NCI-H2227 (cell line): Measurements from ENCODE around the gene NEDD1.

Source experiments
- DNase-seq: peaks from one replicate; lab custom pipeline; 2025; ENCODE audit not compliant: unreplicated experiment; lab: John Stamatoyannopoulos, UW

Gene NEDD1, protein sequence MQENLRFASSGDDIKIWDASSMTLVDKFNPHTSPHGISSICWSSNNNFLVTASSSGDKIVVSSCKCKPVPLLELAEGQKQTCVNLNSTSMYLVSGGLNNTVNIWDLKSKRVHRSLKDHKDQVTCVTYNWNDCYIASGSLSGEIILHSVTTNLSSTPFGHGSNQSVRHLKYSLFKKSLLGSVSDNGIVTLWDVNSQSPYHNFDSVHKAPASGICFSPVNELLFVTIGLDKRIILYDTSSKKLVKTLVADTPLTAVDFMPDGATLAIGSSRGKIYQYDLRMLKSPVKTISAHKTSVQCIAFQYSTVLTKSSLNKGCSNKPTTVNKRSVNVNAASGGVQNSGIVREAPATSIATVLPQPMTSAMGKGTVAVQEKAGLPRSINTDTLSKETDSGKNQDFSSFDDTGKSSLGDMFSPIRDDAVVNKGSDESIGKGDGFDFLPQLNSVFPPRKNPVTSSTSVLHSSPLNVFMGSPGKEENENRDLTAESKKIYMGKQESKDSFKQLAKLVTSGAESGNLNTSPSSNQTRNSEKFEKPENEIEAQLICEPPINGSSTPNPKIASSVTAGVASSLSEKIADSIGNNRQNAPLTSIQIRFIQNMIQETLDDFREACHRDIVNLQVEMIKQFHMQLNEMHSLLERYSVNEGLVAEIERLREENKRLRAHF

DNA sequence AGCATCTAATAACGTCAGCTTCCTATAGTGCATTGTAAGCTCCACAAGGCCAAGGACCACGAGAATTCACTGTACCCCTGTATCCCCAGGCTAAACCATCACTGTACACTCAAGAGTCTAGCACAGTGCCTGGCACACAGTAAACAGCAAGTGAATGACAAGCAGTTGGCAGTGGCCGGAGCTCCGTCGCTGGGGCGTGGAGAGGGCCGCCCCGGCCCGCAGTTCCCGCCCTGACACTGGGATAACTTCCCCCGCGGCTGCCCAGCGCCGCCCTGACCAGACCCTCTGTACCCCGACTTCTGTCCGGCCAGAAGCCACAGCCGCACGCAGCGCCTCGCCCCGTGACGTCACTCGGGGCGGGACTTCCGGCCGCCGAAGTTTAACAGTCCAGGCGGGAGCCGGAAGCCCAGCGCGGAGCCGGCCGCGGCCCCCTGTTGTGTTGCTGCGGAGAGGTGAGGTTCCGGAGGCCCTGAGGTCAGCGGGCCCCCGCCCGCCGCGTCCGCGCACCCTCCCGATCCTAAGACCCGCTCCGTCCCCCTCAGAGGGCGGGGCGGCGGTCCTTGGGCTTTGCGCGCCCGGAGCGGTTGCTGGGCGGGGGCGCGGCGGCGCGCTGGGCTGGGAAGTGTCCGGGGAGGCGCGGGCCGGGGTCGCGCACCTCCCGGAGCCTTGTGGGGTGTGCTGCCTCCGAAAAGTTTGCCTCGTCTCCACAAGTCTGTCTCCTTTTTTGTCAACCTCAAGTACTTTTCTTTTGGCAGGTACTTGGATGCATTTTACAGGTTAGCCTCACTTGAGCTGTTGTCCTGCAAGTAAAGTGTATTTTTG, at the start of gene NEDD1:
Gene NEDD1, plus strand, starts transcription at position 409 of the 822 bp plus-strand sequence. CDS start 2,503 bp downstream, outside the sequence.
- DNase-seq, result peak; percentile 88

DNA sequence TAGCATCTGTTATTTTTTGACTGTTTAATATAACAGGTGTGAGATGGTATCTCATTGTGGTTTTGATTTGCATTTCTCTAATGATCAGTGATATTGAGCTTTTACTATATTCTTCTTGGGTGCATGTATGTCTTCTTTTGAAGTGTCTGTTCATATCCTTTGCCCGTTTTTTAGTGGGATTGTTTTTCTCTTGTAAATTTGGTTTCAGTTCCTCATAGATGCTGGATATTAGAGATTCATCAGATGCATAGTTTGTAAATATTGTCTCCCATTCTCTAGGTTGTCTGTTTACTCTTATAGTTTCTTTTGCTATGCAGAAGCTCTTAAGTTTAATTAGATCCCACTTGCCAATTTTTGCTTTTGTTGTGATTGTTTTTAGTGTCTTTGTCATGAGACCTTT, 48.9 kb upstream of the NEDD1 start:
- no peak for DNase-seq

DNA sequence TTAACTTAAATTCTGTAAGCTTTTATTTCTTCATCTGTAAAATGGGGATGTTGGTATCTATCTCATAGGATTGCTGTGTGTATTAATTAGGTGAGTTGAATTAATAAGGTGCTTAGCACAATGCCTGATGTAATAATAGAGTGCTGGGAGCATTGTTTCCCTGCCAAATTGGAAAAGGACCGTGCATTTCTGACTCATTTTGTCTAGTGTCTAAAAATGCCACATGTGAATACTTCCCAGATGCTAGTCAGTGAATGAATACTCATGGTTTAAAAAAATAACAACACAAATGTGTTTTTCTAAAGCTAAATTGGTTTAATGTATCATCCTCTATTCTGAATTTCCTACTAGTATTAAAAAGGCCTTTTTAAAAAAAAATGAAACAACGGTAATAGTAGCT, 45.4 kb upstream of the NEDD1 start:
- no peak for DNase-seq

DNA sequence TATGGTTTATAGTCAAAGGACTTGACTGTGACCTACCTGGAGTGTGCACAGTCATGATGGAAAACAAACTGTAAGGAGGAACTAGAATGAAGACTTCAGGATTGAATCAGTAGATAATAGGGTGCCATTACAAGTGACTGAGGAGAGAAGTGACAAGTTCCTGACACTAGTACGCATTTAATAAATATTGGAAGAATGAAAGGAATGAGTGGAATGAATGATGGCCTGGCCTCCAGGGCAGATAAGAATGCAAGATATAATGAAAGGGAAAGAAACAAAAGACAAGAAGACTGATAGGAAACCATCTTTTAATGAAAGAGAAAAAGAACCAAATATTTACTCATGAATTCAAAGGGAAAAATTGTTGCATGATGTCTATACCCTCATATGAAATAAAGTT, 44.7 kb upstream of the NEDD1 start:
- no peak for DNase-seq

DNA sequence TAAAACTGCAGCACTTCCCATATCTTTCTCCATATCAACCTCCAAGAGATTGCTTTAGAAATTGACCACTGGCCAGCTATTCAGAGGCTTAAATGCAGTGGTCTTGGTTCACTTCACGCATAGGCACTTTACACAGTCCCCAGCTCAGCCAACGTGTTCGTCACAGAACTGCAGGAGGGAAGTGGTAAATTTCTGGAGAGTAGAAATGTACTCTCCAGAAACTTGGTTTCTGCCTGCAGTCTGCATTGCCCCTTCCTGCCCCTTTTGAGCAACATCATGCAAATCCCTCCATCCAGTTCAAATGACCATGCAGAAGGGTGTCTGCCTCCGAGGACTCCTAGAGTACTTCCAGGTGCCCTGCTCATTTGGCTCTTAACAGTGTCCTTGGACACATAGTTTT, 42.7 kb upstream of the NEDD1 start:
- DNase-seq, result no peak

DNA sequence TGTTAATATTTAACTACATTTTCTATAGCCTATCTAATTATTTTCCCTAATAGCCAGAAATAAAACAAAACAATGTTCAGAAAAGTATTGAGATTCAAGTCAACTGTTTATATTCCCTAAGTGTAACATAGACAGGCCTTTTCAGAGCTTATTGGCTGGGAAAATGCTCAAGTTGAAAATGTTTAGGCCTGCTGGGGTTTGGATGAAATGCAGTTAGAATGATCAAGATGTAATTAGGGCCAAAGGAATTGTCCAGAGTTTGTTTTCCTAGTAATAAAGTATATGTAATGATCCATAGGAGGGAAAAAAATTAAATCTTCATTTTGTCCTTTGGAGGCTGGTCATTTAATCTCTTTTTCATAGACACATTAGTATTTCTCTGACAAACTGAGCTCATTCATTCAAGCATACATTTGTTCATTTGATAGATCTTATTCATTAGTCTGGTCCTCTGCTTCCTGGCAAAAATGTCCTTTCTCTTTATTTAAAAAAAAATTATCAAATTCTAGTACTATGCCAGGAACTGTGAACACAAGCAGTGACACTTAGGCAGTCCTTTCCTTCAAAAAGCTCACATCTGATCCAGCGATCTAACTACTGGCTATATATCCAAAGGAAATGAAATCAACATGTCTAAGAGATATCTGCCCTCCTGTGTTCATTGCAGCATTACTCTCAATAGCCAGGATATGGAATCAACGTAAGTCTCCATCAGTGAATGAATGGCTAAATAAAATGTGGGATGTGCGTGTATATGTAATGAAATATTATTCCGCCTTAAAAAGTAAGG, 40.1 kb upstream of the NEDD1 start:
- no peak for DNase-seq

DNA sequence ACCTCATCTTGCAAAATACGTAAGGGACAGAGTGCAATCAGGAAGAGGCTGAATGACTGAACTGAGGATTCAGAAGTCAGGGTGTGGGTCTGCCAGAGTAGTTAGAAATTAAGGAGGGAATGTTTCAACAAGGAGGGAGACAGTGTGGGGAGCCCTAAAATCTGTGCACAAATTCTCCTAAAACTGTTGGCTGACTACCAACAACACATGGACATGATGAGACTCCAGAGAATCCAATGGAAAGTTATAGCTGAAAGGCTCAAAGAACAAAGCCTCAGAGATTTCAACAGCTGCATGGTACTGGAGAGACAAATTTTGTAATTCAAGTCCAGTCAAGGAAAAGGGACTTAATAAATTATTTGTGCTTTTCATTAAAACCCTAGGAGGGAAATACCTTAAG, 36.1 kb upstream of the NEDD1 start:
- no peak for DNase-seq

DNA sequence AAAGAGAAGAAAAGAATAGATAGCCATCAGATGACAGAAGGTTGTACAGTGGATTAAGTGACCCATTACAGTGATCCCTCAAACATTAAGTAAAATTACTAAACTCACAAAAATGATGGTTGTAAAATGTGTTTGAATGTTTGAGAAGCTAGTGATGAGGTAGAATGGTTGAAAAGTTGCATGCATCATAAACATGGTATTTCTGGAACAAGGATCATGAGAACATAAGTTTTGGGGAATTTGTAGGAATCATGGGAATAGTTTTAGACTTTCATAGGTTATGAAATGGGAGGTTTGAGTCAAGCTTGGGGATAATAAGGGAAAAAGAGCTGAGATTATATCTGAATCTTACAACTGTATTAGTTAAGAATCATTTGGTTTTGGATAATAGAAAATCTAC, 34.1 kb upstream of the NEDD1 start:
- DNase-seq, result no peak

DNA sequence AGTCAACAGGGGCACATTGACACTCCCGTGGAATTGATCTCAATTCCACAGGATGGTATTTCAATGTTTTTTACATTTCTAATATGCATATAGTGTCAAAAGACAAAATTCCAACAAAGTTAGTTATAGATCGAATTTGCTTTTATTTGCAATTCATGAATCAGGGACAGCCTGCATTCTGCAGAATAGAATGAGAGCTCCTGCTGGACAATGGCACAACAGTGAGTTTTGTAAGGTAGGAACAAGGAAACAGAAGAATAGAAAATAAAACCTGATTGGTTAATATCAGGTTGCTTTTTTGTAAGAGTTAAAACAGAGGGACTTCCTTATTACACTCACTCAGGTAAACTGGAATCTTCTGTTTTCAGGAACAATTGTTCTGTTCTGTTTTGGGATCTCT, 32.8 kb upstream of the NEDD1 start:
- no peak for DNase-seq

DNA sequence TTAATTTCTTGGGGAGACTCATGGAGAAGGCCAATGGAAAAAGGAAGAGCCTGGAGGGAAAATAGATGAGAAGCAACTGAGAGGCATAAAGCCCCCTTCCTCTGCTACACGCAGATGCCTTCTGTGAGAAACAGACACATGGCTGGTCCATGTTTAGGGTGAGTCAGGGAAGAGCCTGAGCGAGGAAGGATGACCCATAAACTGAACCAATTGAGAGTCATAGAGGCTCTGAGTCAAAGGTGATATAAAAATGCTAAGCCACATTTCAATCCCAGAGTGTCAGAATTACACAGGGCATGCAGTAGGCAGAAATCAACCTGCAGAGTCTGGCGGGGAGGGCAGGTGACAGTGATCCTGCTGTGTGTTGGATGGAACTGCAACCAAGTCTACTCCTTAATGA, 30.1 kb upstream of the NEDD1 start:
- DNase-seq, result no peak

DNA sequence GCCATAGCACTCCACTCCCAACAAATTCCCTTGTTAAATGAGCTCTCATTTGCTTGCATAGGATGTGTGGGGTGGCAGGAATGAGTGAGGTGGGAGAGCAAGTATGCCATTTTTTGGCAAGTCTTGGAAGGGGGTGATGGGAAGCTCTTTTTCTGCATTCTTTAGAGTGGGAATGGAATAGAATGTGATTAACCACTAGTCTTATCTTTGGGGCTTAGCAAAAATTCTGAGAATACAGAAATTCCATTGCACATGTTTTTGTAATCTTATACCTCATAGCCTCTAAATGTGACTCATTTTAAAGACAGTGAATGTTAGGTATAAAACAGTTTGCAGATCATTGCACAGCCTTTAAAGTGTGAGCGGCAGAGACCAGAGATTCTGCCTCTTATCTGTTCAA, 28.4 kb upstream of the NEDD1 start:
- DNase-seq, result no peak

DNA sequence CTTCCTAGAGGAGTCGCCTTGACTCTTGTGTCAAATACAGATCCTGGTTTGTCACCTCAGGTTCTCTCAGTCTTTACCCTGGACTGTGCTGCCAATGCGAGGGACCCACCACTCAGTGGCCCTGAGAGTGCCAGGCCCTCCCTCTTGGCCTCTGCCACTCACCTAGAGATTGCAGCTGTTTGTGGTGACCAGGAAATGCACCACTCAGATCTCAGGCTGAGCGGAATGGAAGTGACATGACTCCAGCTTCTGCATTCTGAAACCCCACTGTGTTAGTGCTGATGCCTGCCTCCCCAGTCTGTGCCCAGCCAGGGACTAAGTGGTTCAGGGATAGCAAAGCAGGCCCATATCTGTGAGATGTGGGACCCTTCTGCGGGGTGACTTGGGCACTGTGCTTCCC, 27.8 kb upstream of the NEDD1 start:
- DNase-seq, result no peak

DNA sequence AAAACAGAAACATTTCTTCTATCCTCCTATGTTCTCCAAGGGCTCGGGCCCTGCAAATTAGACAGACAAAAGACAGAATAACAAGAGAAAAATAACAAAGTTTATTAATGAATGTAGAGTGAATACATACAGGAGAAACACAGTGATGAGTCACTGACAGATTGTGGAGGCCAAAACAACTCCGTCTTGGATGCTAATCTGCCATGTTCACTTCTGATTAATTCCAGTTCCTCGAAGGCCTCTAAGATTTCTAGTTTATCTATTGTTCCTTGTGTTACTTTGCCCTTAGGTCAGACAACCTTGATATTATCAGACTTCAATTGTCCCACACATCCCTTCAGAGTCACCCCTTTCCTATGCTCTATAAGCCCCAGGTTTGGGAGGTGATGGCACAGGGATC, 26.8 kb upstream of the NEDD1 start:
- no peak for DNase-seq

DNA sequence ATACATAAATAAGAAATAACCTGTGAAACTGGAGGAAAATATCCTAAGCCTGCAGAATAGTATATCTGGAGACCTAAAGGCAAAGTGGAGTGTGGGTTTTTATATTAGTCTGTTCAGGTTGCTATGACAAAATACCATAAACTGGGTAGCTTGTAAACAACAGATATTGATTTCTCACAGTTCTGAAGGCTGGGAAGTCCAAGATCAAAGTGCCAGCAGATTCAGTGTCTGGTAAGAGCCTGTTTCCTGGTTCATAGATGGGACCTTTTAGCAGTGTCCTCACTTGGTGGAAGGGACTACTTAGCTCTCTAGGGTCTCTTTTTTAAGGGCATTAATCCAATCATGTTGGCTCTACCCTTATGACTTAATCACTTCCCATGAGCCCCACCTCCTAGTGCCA, 25.4 kb upstream of the NEDD1 start:
- no peak for DNase-seq

DNA sequence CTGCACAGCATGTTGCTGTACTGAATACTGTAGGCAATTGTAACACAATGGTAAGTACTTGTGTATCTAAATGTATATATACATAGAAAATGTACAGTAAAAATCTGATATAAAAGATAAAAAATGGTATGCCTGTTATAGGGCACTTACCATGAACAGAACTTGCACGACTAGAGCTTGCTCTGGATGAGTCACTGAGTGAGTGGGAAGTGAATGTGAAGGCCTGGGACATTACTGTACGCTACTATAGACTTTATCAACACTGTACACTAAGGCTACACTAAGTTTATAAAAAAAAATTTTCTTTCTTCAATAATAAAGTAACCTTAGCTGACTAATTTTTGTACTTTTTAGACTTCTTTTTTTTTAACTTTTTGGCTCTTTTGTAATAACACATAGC, 24.2 kb upstream of the NEDD1 start:
- no peak for DNase-seq

DNA sequence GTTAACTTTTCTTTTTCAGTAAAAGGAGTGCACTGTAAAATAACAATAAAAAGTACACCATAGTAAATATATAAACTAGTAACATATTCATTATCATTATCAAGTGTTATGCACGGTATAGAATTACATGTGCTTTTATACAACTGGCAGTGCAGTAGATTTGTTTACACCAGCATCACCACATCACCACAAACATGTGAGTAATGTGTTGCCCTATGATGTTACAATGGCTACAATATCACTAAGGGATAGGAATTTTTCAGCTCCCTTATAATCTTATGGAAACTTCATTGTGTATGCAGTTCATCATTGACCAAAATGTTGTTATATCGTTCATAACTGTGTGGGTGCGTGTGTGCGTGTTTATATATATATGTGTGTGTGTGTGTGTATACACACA, 23.5 kb upstream of the NEDD1 start:
- no peak for DNase-seq

DNA sequence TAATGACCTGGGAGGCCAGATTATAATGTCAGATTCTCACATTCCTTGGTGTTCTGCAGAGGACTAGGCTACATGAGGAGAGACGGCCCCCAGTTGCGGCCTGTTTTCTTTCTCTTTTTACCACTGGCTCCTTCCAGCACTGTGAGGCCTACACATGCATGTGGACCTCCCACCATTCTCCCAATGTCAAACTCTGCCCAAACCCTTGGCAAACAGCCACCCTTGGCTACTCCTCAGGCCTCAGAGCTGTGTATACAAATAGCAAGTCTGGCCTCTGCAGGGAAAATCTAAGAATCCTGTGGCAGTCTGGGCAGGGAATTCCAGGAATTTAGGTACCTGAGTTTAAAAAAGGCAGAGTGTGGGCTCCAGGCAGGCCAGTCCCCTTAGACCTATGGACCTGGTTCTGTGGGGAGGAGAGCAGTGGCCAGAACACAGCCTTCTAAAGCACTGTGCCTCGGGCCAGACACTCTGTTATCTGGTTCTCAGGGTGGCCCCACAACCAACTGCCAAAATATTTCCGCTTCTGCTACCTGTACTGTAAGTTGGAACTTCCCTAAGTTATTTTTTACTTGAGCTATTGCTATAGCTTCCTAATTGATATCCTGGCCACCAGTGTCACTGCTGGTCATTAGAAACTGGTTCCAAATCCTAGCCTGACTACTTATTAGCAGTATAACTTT, 19.9 kb upstream of the NEDD1 start:
- DNase-seq, result no peak

DNA sequence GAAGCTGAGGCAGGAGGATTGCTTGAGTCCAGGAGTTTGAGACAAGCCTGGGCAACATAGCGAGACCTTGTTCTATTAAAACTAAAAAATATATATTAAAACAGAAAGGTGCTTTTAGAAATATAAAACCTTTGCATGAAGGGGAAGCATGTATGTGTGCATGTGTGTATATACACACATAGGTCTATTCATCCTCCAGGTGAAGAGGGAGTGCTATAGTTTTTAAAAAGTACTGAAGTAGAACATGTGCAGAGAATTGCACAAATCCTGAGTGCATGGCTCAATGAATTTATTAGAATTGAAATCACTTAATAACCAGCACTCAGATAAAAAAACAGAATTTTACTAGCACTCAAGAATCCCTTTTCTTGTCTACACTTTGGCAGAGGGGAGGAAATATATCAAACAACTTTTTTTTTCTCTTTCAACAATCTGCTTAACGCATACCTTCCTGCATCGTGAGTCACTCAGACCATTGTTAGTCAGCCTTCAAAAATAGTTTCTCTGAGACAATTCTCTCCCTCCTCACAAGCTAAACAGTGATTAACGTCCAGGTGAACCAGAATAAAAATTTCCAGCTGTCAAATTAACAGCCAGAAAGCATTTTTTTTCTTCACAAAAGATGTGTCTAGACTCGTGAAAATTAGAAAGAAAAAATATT, 17.7 kb upstream of the NEDD1 start:
- no peak for DNase-seq

DNA sequence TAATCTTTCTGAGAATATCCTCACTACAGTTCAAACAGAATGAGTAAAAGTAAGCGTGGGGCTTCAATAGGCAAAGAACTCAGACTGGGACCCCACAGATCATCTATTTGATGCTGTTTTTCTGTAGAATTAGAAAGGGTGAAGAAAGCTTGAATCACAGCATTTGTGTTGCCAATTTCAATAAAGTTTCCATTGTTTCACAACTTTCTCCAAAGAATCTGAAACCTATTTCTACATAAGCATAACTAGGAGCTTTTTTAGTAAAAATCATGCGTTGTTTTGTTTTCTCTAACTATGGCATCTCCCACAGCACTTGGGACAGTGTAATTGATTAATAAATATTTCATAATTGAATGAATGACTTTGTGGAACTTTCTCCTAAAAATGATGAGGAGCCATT, 16.7 kb upstream of the NEDD1 start:
- no peak for DNase-seq

DNA sequence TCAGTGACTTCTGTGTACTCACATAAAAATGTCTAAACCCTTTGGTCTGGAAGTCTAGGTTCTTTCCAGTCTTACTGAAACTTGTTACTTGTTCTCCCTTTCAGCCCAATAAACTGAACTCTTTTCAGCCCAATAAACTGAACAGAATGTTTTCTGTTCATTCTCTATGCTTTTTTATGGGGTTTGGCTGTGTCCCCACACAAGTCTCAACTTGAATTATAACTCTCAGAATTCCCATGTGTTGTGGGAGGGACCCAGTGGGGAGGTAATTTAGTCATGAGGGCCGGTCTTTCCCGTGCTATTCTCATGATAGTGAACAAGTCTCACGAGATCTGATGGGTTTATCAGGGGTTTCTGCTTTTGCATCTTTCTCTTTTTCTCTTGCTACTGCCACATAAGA, 15.0 kb upstream of the NEDD1 start:
- DNase-seq, result no peak
